Dermis microvascular lymphatic vessel endothelial cell (primary cell): ENCODE measurements around the gene CDKAL1. TPM values are rescaled to one million over a fixed set of nuclear protein-coding genes. Genes with fewer than 3 reads are reported as not detected.
"Not testable (repeated sequence)": the region's sequence is repeated elsewhere in the genome, so short reads cannot be mapped to it uniquely, and the experiment has no call there.

Source experiments
- DNase-seq, 2 donors: peaks; one replicate each; pipeline versions ENCODE4 v3.0.0 to v3.0.0-alpha.2; 2010; ENCODE audit warnings: low read depth in 2 of 2
- total RNA-seq: library from RNA; depleted of rRNA; stranded (reverse); fragments of >200 nt; gene quantifications from 2 replicates; pipeline ENCODE4 v1.2.1, GENCODE V29; 2014

Gene CDKAL1
- 15.3 and 17.8 TPM in 2 replicates for total RNA-seq

DNA sequence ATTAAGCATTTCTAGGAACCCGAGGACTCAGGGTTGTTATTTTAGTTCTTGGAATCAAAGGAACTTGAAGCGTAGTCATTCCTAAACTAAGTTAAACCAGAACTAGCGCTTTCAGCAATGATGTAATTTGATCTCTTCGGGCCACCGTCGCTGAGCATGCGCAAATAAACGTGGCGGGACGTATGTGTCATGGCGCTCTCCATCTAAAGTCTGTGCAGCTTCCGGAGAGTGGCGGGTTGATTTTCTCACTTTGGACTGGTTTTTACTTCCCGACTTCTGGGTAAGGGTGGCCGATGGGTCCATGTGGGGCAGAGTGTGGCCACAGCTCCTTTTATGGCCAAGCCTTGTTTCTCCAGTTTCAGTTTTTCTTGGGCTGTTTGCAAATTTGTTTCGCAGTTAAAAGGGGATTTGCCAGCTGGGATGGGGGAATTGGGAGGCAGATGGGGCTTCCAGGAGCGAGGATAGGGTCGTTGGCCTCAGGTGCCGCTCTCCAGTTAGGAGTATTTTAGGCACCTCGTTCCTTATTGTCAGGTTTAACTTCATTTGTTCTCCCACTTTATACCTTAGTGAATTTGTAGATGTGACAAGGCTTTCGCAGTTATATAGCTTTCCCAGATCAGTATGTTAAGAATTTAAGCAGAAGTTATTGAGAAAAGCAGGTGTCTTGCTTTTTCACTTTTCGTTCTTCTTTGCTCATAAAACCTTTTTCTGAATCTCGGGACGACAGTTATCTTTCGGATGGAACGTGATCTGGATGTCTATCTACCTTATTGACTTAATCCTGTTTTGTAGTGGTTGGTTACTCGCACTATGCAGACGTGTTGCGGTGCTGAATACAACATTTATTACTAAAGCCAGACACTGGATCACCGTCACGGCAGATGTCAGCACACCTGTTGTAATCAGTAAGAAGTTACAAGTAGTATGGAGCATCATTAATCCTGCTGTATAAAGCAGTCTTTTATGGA lies at the start of gene CDKAL1:
CDKAL1 (plus strand) TSS at position 163 of the 968 bp plus-strand sequence. CDS start 11,894 bp downstream, outside the sequence.
- DNase-seq: peak; percentile 88 to 92

GRCh38 chr6:20486641-20487040 lies 47.6 kb upstream of the CDKAL1 start:
- DNase-seq: no peak

DNA sequence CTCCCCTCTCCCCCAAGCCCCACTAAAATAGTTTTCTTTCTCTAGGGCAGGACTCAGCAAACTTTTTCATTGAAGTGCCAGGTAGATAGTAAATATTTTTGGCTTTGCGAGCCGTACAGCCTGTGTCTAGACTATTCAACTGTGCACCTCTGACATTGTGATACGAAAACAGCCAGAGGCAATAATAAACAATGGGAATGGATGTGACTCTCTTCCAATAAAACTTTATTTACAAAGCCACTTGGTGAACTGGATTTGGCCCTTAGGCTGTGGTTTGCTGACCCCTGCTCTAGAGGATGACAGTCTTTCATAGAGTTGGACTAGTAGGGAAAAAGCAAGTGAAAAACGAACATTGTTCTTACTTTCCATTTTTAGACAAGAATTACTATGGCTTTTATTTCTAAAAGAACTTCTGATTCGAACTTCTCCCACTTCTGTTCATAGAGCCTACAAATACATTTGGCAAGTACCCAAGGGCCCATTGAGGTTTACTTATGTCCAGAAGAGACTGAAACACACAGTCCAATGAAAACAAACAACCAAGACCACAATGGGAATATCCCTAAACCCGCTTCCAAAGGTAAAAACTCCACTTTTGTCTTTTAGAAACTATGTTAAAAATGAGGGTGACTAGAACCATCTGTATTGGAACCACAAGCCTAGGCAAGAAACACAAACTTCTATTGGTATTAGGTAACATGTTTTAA lies 46.4 kb upstream of the CDKAL1 start:
- DNase-seq: no peak

DNA sequence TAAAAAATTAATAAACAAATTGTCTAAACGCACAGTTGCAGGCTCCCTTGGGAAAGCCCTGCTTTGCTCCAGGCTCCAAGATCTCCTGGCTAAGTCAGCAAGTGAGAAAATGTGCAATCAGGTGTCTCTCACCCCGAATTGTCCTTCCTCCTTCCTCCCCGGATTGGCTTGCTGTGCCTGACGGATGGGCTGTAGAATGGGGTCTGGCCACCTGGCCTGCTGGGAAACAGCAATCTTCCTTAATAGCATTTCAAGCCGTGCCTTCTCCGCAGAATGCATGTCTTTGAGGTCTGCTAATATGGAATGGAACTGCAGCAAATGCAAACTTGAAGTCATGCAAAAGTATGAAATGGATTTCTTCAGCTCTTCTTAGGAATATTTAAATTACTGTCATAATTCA lies 43.7 kb upstream of the CDKAL1 start:
- no peak for DNase-seq

GRCh38 chr6:20492099-20492498 lies 42.2 kb upstream of the CDKAL1 start:
- no peak for DNase-seq

GRCh38 chr6:20497216-20498040 lies 36.8 kb upstream of the CDKAL1 start:
- peak; percentile 54 to 75 for DNase-seq

- no peak for DNase-seq
Observed at GRCh38 chr6:20498041-20498385, 36.2 kb upstream of the CDKAL1 start.

- DNase-seq: no peak
Observed at GRCh38 chr6:20509212-20509611, 25.0 kb upstream of the CDKAL1 start.

DNA sequence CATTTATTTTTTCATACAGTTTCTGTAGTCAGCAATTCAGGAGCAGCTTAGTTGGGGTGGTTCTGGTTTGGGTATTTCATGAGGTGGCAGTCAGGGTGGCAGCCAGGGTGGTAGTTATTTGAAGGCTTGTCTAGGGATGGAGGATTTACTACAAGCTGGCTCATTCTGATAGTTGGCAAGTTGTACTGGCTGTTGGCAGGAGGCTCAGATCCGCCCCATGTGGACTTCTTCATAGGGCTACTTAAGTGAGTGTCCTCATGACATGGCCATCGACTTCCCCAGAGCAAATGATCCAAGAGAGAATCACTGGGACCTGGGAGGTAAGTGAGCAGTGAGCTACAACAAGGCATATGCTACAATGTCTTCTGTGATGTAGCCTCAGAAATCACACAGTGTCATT lies 22.4 kb upstream of the CDKAL1 start:
- DNase-seq: no peak

GRCh38 chr6:20525208-20525607 lies 9.0 kb upstream of the CDKAL1 start:
- DNase-seq: not testable (repeated sequence)

- peak in 1 of 2 donors; percentile 50 for DNase-seq
Observed at GRCh38 chr6:20529086-20529448, 5.2 kb upstream of the CDKAL1 start.

GRCh38 chr6:20532881-20533280 lies 1.4 kb upstream of the CDKAL1 start:
- DNase-seq: no peak

- no peak for DNase-seq
Observed at GRCh38 chr6:20533746-20534294, 437 bp upstream of the CDKAL1 start.

GRCh38 chr6:20538131-20538662 lies 3.9 kb downstream of the CDKAL1 start:
- no peak for DNase-seq

DNA sequence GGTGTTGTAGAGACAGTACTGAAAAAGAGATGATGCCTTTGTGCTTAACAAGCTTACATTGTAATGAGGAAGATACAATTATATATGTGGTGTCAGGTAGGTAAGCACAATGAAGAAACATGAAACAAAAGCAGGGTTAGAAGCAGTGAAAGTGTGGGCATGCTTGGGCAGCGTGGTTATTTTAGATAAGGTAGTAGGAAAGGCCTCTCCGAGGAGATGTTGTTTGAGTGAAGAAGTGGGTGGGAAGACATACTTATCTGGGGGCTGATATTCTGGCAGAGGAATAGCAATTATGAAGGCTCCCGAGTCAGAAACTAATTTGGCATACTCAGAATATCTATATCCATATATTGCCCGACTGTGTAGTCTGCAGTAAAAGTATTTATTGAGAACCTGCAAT lies 4.7 kb downstream of the CDKAL1 start:
- no peak for DNase-seq

GRCh38 chr6:20539387-20539786 lies 5.1 kb downstream of the CDKAL1 start:
- DNase-seq: no peak

DNA sequence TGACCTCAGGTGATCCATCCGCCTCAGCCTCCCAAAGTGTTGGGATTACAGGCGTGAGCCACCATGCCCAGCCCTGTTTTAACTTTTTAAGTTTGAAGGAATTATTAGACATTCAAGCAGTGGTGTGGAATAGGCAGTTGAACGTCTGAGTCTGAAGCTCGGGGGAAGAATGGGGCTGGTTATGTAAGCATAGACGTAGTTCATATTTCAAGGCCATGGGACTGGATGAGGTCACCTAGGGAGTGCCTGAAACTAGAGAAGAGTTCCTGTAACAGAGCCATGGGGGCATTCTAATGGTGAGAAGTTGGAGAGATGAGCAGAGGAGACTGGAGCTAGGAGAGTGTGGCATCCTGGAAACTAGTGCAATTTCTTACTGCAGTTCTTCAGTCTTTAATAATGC lies 6.4 kb downstream of the CDKAL1 start:
- DNase-seq: no peak

DNA sequence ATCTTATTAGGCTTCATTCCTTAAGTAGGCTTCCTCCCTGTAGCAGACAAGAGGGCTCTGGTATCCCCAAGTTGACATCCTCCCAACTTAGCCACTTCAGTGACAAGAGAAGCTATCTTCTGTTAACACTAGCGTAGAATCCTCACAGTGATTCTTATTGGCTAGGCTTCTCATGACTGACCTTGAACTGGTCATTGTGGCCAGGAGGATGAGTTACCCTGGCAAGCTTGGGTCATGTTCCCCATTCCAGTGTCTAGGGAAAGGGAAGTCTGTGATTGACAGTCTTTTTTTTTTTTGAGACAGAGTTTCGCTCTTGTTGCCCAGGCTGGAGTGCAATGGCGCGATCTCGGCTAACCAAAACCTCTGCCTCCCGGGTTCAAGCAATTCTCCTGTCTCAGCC lies 7.1 kb downstream of the CDKAL1 start:
- no peak for DNase-seq

- peak; percentile 92 to 97 for DNase-seq
Observed at GRCh38 chr6:20542927-20543602, 8.8 kb downstream of the CDKAL1 start.

- DNase-seq: no peak
Observed at GRCh38 chr6:20548264-20548663, 14.0 kb downstream of the CDKAL1 start.

DNA sequence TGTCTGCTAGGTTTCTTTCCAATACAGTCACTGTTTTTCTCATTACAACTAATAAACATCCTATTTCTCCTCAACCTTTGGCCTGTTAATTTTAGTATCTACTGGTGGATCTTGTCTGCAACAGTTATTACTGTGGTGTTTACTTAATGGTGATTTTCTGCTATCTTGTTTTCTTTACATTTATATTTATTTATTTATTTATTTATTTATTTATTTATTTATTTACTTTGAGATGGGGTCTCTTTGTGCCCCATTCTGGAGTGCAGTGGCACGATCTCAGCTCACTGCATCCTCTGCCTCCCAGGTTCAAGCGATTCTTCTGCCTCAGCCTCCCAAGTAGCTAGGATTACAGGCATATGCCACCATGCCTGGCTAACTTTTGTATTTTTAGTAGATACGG lies 15.1 kb downstream of the CDKAL1 start:
- not testable (repeated sequence) for DNase-seq
